Bone marrow (tissue), 2 donors: Measurements from ENCODE around the gene RSRC1.
"Not testable (repeated sequence)": the region's sequence is repeated elsewhere in the genome, so short reads cannot be mapped to it uniquely, and the experiment has no call there.

Experiments used
- DNase-seq, 2 donors: peaks; one replicate each; lab custom pipeline; 2025; lab: John Stamatoyannopoulos, UW

Gene RSRC1

GRCh38 chr3:158228942-158229341 lies 119.1 kb downstream of the RSRC1 start:
- not testable (repeated sequence) for DNase-seq

- DNase-seq, result no peak
Measured at GRCh38 chr3:158233791-158234190, 123.9 kb downstream of the RSRC1 start.

DNA sequence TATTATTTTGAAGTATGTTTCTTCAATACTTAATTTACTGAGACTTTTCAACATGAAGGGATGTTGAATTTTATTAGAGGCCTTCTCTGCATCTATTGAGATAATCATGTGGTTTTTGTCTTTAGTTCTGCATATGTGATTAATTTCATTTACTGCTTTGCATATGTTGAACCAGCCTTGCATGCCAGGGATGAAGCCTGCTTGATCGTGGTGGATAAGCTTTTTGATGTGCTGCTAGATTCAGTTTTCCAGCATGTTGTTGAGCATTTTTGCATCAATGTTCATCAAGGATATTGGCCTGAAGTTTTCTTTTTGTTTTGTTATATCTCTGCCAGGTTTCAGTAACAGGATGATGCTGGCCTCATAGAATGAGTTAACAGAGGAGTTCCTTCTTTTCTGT lies 134.4 kb downstream of the RSRC1 start:
- DNase-seq, result no peak

GRCh38 chr3:158247288-158247687 lies 137.4 kb downstream of the RSRC1 start:
- DNase-seq, result no peak

- no peak for DNase-seq
Measured at GRCh38 chr3:158248261-158248660, 138.4 kb downstream of the RSRC1 start.

- no peak for DNase-seq
Measured at GRCh38 chr3:158249183-158249582, 139.3 kb downstream of the RSRC1 start.

GRCh38 chr3:158258619-158259018 lies 148.7 kb downstream of the RSRC1 start:
- DNase-seq, result no peak

DNA sequence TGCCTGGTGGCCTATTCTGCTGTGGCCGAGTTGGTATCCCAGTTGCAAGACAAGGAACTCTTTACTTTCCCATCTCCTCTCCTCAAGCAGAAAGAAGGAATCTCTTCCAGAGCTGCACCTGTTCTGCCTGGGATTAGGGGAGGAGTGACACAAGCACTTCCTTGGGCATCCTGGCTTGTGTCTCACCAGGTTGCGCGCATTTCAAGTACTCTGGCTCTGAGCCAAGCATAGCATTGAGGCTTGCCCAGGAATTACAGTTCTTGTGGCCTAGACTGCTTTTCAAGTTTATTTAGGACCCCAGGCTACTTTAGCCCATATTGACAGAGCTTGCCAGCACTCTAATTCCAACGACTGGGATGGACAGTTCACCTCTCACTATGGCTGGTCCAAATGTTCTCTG lies 150.5 kb downstream of the RSRC1 start:
- DNase-seq, result no peak

- no peak for DNase-seq
Measured at GRCh38 chr3:158261371-158261991, 151.6 kb downstream of the RSRC1 start.

DNA sequence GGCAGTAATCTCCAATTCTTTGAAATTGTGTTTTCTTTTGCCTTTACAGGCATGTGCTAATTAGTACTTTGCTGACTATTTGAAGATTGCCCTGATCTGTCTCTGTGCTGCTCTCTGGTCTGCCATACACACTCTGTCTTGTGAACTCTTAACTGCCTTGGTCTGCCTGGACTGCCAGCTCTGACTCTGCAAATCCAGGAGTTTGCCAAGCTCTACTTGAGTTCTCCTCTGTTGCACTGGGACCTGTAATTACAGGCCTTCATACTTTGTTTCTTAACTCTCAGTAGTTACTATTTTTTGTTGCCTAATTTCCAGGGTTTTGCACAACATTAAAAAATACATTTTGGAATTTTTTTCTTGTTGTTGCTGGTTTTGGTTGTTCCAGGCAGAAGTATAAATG lies 155.0 kb downstream of the RSRC1 start:
- no peak for DNase-seq

- no peak for DNase-seq
Measured at GRCh38 chr3:158267015-158267414, 157.1 kb downstream of the RSRC1 start.

GRCh38 chr3:158269942-158270341 lies 160.1 kb downstream of the RSRC1 start:
- DNase-seq, result no peak

- DNase-seq, result no peak
Measured at GRCh38 chr3:158272081-158272480, 162.2 kb downstream of the RSRC1 start.

GRCh38 chr3:158273656-158274055 lies 163.8 kb downstream of the RSRC1 start:
- DNase-seq, result no peak

GRCh38 chr3:158278187-158278586 lies 168.3 kb downstream of the RSRC1 start:
- DNase-seq, result no peak

DNA sequence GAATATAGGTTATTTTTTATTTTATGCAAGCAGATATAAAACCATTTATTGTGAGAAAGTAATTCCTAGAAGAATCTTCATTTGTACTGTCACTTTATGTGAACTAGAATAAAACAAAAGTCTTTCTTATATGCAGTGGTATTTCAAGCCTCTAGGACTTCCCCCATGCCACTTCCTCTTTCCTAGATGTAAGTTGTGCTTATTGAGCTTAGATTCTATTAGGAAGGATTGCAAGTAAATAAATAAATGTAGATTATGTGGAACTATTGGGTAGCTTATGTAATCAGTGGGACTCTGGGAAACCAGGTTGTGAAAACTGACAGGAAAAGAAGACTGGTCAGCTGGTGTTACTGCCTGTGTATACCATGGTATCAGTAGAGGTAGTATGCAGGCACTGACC lies 169.7 kb downstream of the RSRC1 start:
- DNase-seq, result peak in 1 of 2 donors; percentile 27

GRCh38 chr3:158295771-158296170 lies 185.9 kb downstream of the RSRC1 start:
- no peak for DNase-seq

- no peak for DNase-seq
Measured at GRCh38 chr3:158297940-158298339, 188.1 kb downstream of the RSRC1 start.

DNA sequence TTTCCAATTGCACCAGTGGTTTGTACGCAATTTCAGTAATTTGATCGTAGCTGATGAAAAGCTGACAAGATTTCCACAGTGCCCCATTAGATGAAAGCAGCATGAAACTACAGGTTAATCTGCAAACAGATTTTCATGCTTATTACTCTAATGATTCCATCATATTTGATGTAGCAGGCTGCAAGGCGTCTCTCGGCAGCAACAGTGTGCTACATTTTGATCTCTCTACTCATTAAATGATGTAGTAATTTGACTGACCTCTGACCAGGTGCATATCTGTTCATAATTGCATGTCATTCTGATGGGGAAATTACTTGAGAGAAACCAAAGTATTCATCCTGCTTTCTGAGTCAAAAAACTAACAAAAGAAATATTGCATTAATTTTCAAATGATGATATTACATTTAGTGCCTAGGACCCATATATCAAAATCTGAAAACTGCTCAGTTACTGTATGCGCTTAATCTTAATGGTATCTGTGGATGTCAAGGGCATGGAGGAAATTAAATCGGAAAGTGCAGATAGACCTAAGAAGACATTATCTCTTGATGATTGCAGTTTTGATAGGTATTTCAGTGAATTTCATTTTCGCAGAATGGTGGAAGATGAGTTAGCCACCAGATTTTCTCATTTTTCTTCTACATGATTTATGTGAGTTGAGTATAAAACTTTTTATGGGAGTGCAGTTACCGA lies 198.5 kb downstream of the RSRC1 start:
- DNase-seq, result no peak

GRCh38 chr3:158312560-158313141 lies 202.8 kb downstream of the RSRC1 start:
- no peak for DNase-seq

GRCh38 chr3:158313338-158313927 lies 203.5 kb downstream of the RSRC1 start:
- peak in 1 of 2 donors; percentile 22 for DNase-seq

- DNase-seq, result no peak
Measured at GRCh38 chr3:158314426-158315357, 204.8 kb downstream of the RSRC1 start.
